Fibroblast of pulmonary artery (primary cell): ENCODE measurements around the gene C19orf81.

Experiments used
- DNase-seq: peaks from one replicate; pipeline ENCODE4 v3.0.0-alpha.2; 2010; ENCODE audit warnings: low read depth
- H3K4me3 ChIP-seq: replicated peaks from 2 replicates; pipeline ENCODE4 v1.5.1; 2011; ENCODE audit warnings: low read depth, mild to moderate bottlenecking, control low read depth, low read length, moderate library complexity
- CTCF ChIP-seq: IDR thresholded peaks from 2 replicates; pipeline ENCODE4 v1.5.1; 2011; ENCODE audit warnings: mild to moderate bottlenecking, control low read depth, low read length, inconsistent platforms; ENCODE audit errors: missing control alignments

Gene C19orf81

GRCh38 chr19:50676625-50677197, 27.5 kb downstream of the C19orf81 start:
- DNase-seq = no peak
- TF ChIP-seq CTCF = no peak
- H3K4me3 ChIP-seq = no peak overlapping the region

GRCh38 chr19:50677636-50678035, 28.4 kb downstream of the C19orf81 start:
- DNase-seq = no peak
- no peak for TF ChIP-seq CTCF
- no peak overlapping the region for H3K4me3 ChIP-seq

GRCh38 chr19:50678323-50678722, 29.1 kb downstream of the C19orf81 start:
- no peak overlapping the region for H3K4me3 ChIP-seq
- DNase-seq = no peak
- TF ChIP-seq CTCF = no peak

GRCh38 chr19:50679177-50680125, 30.2 kb downstream of the C19orf81 start:
- TF ChIP-seq CTCF = no peak
- DNase-seq = peak; percentile 78
- H3K4me3 ChIP-seq = no peak overlapping the region

- no peak for TF ChIP-seq CTCF
- no peak for DNase-seq
- H3K4me3 ChIP-seq = no peak overlapping the region
Measured at GRCh38 chr19:50686310-50687032, 37.2 kb downstream of the C19orf81 start.

GRCh38 chr19:50688766-50689165, 39.5 kb downstream of the C19orf81 start:
- H3K4me3 ChIP-seq = no peak overlapping the region
- no peak for DNase-seq
- TF ChIP-seq CTCF = no peak
